Suppressor macrophage treated with lipopolysaccharide for 1 hour (primary cell): ENCODE data around the gene RIMKLB.

Source experiments
- DNase-seq, 3 donors: peaks; one replicate each; pipeline ENCODE4 v3.0.0-alpha.2; 2020 to 2022

The RIMKLB gene

GRCh38 chr12:8697476-8698131 is at the start of gene RIMKLB:
TSS of gene RIMKLB (plus strand) at chr12:8697991. CDS start at chr12:8713867, 15,876 bp downstream.
- DNase-seq = peak; percentile 86 to 97 (median 94)

DNA sequence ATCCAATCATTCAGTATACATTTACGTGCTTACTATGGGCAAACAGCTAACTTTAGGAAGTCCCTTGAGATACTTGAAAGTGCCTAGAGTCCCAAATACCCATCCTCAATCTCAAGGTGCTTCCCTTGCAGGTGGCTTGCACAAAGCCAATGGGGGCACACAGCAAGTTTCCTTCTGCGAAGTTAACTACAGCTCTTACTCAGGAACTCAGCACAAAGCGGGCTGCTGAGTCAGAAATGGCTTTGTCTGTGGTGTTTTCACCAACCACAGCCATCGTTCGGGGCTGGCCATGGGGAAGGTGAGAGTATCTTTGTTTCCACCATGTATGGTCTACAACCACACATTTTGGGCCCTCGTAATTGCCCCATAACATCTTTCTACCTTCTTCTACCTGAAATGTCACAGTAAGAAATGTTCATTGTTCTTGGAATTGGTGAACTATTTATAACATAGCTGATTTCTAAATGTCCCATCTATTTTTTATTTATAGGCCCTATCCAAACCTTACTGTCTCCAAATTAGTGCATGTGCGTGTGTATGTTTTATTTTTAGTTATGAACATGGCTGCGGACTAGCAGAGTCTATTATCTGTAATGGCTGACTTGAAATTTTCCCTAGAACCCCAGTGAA is 49.1 kb upstream of the RIMKLB start:
- no peak for DNase-seq

- DNase-seq = no peak
Measured at GRCh38 chr12:8655421-8655820, 42.4 kb upstream of the RIMKLB start.

DNA sequence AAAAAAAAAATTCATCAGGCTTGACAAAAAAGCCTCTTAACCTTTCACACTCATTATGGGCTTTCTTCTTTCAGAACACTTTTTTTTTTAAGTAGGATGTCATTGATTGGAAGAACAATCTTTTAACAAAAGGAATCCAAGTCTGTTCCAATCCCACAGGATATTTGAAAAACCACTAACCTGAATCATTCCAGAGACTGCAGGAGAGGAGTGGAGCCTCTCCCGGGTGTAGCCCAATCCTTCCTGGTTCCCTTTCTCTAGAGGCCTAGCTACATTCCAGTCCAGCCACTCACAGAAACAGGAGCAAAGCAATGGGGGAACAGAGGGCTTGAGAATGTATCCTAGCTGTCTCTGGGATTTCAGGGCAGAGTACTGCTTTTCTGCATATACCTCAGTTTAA is 39.4 kb upstream of the RIMKLB start:
- no peak for DNase-seq

DNA sequence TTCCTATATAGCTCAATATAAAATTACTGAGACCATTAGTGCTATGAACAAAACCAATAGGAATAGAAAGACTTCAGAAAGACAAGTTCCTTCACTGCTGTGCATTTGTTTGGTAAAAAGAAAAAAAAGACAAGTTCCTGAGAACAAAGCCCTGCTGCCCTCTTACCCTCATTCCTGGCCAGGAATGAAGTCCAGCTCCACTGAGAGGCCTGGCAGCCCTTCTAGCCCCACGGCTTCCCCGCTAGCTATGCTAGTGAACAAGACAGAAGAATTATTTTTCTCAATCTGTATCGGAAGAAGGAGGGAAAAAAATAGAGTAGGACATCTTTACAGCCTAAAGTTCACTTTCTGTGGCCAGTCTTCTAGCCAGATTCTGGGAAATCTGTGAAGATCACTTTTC is 36.8 kb upstream of the RIMKLB start:
- DNase-seq = no peak

- DNase-seq = no peak
Measured at GRCh38 chr12:8661751-8662150, 36.0 kb upstream of the RIMKLB start.

DNA sequence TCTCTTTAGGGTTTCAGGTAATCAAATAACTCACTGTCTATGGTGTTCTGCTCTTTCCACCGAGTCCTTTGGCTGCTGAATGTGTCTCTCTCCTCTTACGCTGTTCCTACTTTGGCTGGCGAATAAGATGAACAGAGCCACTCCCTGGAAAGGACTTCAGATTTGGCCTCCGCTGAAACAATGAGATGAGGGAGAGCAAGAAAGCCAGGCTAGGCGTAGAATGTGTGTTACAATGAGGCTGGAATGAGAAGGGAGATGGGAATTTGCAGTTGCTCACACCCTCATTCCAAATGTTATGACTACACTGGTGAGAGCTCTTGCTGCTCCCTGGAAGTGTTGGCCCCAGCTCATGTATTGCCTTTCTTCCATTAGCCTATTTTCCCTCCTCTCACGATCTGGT is 35.2 kb upstream of the RIMKLB start, which contains the start of gene MFAP5:
TSS of gene MFAP5 (minus strand) at position 234 of the 400 bp plus-strand sequence. CDS start 722 bp downstream, outside the sequence.
- no peak for DNase-seq

GRCh38 chr12:8664228-8664913 is 33.4 kb upstream of the RIMKLB start:
- peak in 1 of 3 donors; percentile 16 for DNase-seq

DNA sequence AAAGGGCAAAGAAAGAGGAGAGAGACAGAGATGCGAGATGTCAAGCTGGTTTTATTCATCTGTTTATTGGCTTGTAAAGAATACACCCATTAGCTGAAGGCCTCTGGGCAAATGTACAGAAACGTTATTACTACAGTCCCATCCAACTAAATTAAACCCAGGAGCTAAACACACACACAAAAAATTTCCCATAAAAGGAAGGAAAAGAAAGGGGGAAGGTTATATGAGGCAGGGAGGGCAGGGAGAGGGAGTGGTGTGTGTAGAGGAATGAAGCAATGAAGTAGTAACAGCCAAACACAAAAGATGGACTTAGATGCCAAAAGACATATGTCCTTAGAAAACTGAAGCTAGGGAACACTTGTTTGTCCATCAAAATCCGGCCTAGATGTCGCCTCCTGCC is 32.0 kb upstream of the RIMKLB start:
- DNase-seq = no peak

- DNase-seq = peak; percentile 27 to 61 (median 61)
Measured at GRCh38 chr12:8667270-8667669, 30.5 kb upstream of the RIMKLB start.

- DNase-seq = no peak
Measured at GRCh38 chr12:8668441-8668840, 29.4 kb upstream of the RIMKLB start.

DNA sequence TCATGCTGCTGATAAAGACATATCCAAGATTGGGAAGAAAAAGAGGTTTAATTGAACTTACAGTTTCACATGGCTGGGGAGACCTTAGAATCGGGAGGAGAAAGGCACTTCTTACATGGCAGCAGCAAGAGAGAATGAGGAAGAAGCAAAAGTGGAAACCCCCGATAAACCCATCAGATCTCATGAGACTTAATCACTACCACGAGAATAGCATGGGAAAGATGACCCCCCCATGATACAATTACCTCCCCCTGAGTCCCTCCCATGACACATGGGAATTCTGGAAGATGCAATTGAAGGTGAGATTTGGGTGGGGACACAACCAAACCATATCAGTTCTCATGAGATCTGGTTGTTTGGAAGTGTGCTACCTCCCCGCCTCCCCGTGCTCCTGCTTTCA is 25.4 kb upstream of the RIMKLB start:
- DNase-seq = peak; percentile 60 to 66 (median 63)

- peak in 1 of 3 donors; percentile 34 for DNase-seq
Measured at GRCh38 chr12:8675591-8676036, 22.2 kb upstream of the RIMKLB start.

- DNase-seq = no peak
Measured at GRCh38 chr12:8676651-8677050, 21.1 kb upstream of the RIMKLB start.

DNA sequence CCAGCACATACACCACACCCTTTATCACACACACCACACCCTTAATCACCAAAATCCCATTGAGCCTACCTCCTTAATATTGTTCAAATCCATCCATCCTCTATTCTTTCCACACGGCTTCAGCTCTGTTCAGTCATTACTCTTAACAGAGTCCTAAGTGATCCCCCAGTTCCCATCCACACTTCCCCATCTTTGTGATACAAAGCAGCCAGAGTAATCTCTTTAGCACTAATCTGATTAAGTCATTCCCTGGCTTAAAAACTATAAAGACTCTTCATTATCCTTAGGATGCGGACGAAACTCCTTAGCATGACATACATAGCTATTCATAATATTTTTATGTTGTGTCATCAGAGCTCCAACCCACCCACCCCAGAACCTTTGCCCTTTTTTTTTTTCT is 20.4 kb upstream of the RIMKLB start:
- DNase-seq = no peak

DNA sequence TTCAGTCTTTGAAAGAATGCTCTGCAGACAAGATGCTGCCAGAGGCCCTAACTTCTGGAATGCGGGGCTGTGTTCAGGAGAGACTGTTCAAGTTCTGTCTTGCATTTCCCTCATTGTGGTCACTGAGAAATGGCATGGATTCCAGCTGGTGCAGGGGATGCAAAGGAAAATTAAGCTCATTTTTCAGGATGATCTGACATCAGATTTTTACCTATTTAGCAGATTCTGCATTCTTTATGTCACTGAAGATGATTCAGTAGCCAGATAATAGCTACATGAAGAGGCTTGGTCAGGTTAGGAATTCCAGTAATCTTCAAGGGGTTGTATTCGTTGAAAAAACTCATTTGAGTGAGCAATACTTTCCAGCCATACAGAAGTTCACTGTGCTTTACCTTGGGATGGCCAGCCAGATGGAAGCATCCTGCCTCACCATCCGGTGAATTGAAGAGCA is 19.1 kb upstream of the RIMKLB start:
- no peak for DNase-seq

- DNase-seq = no peak
Measured at GRCh38 chr12:8680533-8680932, 17.3 kb upstream of the RIMKLB start.

DNA sequence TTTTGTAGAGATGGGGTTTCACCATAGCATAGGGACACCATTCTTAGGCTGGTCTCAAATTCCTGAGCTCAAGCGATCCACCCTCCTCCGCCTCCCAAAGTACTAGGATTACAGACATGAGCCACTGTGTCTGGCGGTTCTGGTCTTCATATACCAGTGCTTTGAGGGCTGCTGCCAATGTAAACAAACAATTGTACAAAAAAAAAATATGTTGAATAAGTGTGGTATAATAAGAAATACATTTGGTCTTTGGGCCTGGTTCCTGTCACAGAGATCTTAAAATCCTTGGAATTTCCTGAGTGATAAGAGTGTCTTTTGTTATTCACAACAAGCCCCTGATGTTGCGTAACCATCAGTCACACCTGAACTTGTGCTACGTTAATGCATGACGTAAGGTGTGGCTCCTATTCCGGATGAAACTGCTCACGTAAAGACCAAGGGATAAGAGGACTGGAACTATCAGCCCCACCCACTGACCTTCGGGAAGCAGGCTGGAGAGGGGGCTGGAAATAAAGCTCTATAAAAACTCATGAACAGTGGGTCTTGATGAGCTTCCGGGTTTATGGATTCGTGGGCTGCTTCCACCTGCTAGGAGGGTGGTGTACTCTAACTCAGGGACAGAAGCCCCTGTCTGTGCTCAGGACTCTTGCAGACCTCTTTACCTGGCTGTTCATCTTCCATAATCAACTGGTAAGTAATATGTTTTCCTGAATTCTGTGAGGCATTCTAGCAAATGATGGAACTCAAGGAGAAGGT is 16.5 kb upstream of the RIMKLB start:
- no peak for DNase-seq

GRCh38 chr12:8685051-8685450 is 12.7 kb upstream of the RIMKLB start:
- no peak for DNase-seq

GRCh38 chr12:8687846-8688601 is 9.8 kb upstream of the RIMKLB start:
- peak in 1 of 3 donors; percentile 32 for DNase-seq

DNA sequence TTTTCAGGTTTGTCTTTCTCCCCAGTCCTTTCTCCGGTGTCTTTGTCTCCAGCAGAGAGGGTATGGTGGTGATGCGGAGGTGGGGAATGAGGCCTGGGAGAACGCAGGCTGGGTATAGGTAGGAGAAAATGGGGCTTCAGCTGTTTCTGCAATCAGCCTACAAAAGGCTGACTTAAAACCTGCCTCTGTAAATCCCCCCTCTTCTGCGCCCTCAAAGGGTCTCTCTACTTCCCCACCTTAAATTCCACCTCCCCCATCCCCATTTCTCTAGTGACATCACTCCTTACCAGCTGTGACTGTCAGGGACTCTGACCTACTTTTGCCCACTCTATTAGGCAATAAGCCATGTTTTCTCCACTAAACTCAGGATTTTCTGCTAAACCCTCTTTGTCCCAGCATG is 8.1 kb upstream of the RIMKLB start:
- DNase-seq = no peak

DNA sequence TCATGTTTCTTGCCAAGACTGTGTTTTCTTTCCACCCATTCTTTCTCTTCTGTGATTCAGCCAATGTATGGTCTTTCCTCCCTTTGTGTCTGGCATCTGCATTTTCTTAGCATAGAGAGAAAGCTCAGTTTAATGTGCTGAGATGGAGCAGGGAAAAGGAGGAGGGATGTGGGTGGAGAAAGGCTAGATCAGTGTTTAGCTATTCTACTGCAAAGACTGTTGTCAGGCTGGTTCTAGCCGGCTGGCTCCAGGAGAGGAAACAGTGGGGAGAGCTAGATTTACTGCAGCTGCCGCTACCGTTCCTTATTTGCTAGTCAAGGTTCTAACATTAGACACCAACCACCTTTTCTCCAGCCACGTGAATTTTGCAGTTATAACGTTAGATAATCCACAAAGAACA is 5.2 kb upstream of the RIMKLB start:
- DNase-seq = peak in 1 of 3 donors; percentile 20
